ENCODE measurements around the gene DHX40. TPM values are rescaled to one million over a fixed set of nuclear protein-coding genes. Genes with fewer than 3 reads are reported as not detected.
"Not testable (repeated sequence)": the region's sequence is repeated elsewhere in the genome, so short reads cannot be mapped to it uniquely, and the experiment has no call there.

DHX40 gene
- total RNA-seq, 8 experiments from 2014 or later: 25.0 to 75.0 (median 47.9) TPM

- 67 to 100% (median 96%) methylated on average over 1 to 10 of the region's 10 CpGs; no CpG with 5 or more reads in 1 of the 10 experiments for WGBS, 10 experiments
- Histone ChIP-seq H3K4me3 (no peak overlapping the region), H3K4me1 (replicated peaks in 1 of 2) (no peaks in the 10 kb centered on the region), H3K27ac (no peak overlapping the region)
- ATAC-seq (replicated peaks in 6 of 8): peak in 1 of 8 experiments; percentile 14
- in situ Hi-C loops (cut with MboI; ENCODE audit: low pct_unique_long_range_greater_than_20kb in 2 of 9, low sequenced_read_pairs in 9 of 9, unreplicated experiment in 9 of 9): loop anchor here in 2 of 9 experiments (25.0 kb wide), 1 partner anchor 260 kb away; no protein-coding TSS in a partner anchor
Measured at GRCh38 chr17:59572301-59572924, 7.0 kb downstream of the DHX40 start.

DNA sequence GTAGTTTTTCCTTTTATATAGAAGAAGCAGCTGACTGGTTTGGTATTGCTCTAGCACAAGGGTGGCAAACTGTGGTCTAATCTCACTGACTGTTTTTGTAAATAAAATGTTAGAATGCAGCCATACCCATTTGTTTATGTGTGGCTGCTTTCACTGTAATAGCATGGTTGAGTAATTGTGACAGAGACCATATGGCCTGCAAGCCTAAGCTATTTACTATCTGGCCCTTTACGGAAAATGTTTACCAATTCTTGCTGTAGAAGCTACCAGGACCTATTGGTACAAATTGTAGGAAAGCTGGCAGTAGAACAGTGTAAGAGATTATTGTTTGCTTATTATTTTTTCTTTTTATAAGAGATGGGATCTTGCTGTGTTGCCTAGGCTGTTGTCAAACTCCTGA is 18.8 kb downstream of the DHX40 start:
- in situ Hi-C loops (cut with MboI; ENCODE audit: low pct_unique_long_range_greater_than_20kb in 2 of 9, low sequenced_read_pairs in 9 of 9, unreplicated experiment in 9 of 9); ATAC-seq (replicated peaks in 6 of 8); H3K27ac ChIP-seq; H3K4me3 ChIP-seq; H3K4me1 ChIP-seq (replicated peaks in 1 of 2): not testable (repeated sequence)
- no CpG with 5 or more reads among the region's 1 CpG for WGBS, 10 experiments

- H3K4me1 ChIP-seq (replicated peaks in 1 of 2): no peaks in the 10 kb centered on the region
- no peak overlapping the region for H3K4me3 ChIP-seq
- H3K27ac ChIP-seq: no peak overlapping the region
- no peak for ATAC-seq (replicated peaks in 6 of 8)
- in situ Hi-C loops (cut with MboI; ENCODE audit: low pct_unique_long_range_greater_than_20kb in 2 of 9, low sequenced_read_pairs in 9 of 9, unreplicated experiment in 9 of 9): no loop called here
Measured at GRCh38 chr17:59600169-59600568, 34.8 kb downstream of the DHX40 start.

DNA sequence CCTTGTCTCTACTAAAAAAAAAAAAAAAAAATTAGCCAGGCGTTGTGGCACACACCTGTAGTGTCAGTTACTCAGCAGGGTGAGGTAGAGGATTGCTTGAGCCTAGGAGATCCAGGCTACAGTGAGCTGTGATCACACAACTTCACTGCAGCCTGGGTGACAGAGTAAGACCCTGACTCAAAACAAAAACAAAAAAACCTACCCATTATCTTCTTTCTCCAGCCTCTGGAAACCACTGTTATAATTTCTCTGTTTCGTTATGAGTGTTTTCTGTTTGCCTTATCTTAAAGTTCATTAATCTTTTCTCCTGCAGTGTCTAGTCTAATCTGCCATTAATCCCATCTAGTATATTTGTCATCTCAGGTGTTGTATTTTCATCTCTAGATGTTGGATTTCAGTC is 35.7 kb downstream of the DHX40 start:
- in situ Hi-C loops (cut with MboI; ENCODE audit: low pct_unique_long_range_greater_than_20kb in 2 of 9, low sequenced_read_pairs in 9 of 9, unreplicated experiment in 9 of 9): no loop called here
- no peak overlapping the region for H3K4me3 ChIP-seq
- H3K4me1 ChIP-seq (replicated peaks in 1 of 2): no peaks in the 10 kb centered on the region
- WGBS, 10 experiments: 90 to 100% (median 100%) methylated on average over 1 to 2 of the region's 2 CpGs; no CpG with 5 or more reads in 1 of the 10 experiments
- ATAC-seq (replicated peaks in 6 of 8): no peak
- H3K27ac ChIP-seq: no peak overlapping the region

DNA sequence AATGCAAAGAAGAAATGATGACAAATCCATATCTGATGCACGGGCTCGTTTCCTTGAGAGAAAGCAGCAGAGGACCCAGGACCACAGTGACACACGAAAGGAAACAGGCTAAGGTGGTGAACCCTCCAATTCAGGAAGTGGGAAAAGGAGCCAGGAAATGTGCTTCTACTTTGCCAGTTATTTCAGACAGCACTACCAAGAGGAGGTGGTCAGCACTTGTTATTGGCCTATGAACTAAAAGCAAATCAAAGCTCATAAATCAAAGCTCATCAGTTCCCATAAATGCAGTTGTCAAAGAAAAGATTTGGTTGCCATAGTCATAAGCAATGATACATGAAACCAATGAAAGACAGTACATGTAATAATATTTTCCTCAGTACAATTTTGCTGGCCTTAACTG is 41.7 kb downstream of the DHX40 start:
- no peak for ATAC-seq (replicated peaks in 6 of 8)
- no peak overlapping the region for H3K27ac ChIP-seq
- in situ Hi-C loops (cut with MboI; ENCODE audit: low pct_unique_long_range_greater_than_20kb in 2 of 9, low sequenced_read_pairs in 9 of 9, unreplicated experiment in 9 of 9): no loop called here
- no peak overlapping the region for H3K4me3 ChIP-seq
- no peaks in the 10 kb centered on the region for H3K4me1 ChIP-seq (replicated peaks in 1 of 2)
- WGBS, 10 experiments: 66 to 100% (median 100%) methylated on average over 1 to 3 of the region's 3 CpGs; no CpG with 5 or more reads in 1 of the 10 experiments

GRCh38 chr17:59607817-59608403 is 42.5 kb downstream of the DHX40 start:
- Histone ChIP-seq H3K4me1 (replicated peaks in 1 of 2) (no peaks in the 10 kb centered on the region), H3K27ac (no peak overlapping the region), H3K4me3 (no peak overlapping the region)
- in situ Hi-C loops (cut with MboI; ENCODE audit: low pct_unique_long_range_greater_than_20kb in 2 of 9, low sequenced_read_pairs in 9 of 9, unreplicated experiment in 9 of 9): no loop called here
- WGBS, 10 experiments: 73 to 100% (median 94%) methylated on average over 1 to 5 of the region's 5 CpGs; no CpG with 5 or more reads in 2 of the 10 experiments
- ATAC-seq (replicated peaks in 6 of 8): peak in 1 of 8 experiments; percentile 30

- no peak overlapping the region for H3K4me3 ChIP-seq
- in situ Hi-C loops (cut with MboI; ENCODE audit: low pct_unique_long_range_greater_than_20kb in 2 of 9, low sequenced_read_pairs in 9 of 9, unreplicated experiment in 9 of 9): no loop called here
- no peak overlapping the region for H3K27ac ChIP-seq
Measured at GRCh38 chr17:59611503-59611902, 46.1 kb downstream of the DHX40 start.

DNA sequence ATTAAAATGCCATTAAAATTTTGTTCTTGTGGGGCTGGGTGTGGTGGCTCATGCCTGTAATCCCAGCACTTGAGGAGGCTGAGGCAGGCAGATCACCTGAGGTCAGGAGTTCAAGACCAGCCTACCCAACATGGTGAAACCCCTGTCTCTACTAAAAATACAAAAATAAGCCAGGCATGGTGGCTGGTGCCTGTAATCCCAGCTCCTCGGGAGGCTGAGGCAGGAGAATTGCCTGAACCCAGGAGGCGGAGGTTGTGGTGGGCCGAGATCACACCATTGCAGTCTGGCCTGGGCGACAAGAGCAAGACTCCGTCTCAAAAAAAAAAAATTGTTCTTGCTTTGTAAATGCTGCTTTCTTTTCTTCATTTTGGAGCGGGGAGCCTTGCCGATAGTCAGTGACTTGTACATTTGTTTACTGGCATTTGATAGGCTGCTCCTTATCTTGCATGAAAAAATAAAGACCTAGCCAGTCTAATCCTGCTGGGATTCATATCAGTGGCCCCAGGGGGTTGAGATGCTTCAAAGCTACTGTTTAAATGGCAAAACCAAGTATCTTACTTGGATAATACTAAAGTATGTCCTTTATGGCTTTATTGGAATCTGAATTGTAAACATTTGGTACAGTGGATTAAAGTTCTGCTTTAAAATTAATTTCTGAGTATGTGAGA is 51.0 kb downstream of the DHX40 start:
- peak overlapping the region in 1 of 2 donors; percentile 21 for H3K27ac ChIP-seq
- H3K4me1 ChIP-seq (replicated peaks in 1 of 2): peaks cover 7 to 17% of the 10 kb centered on the region in 2 donors
- H3K4me3 ChIP-seq: no peak overlapping the region
- no peak for ATAC-seq (replicated peaks in 6 of 8)
- in situ Hi-C loops (cut with MboI; ENCODE audit: low pct_unique_long_range_greater_than_20kb in 2 of 9, low sequenced_read_pairs in 9 of 9, unreplicated experiment in 9 of 9): no loop called here
- 73 to 100% (median 93%) methylated on average over 2 to 7 of the region's 7 CpGs; no CpG with 5 or more reads in 2 of the 10 experiments for WGBS, 10 experiments

More at GRCh38 chr17:59611503-59611902, 46.1 kb downstream of the DHX40 start:
- H3K4me1 ChIP-seq (replicated peaks in 1 of 2): peaks cover under 1% of the 10 kb centered on the region in 2 donors
- ATAC-seq (replicated peaks in 6 of 8): peak in 1 of 8 experiments; percentile 37

GRCh38 chr17:59617156-59617732 is 51.8 kb downstream of the DHX40 start:
- WGBS, 10 experiments: 60 to 100% (median 100%) methylated on average over 1 of the region's 1 CpG; no CpG with 5 or more reads in 3 of the 10 experiments
- in situ Hi-C loops (cut with MboI; ENCODE audit: low pct_unique_long_range_greater_than_20kb in 2 of 9, low sequenced_read_pairs in 9 of 9, unreplicated experiment in 9 of 9): no loop called here
- Histone ChIP-seq H3K4me3 (peak overlapping the region; percentile 4 to 89 (median 69)), H3K4me1 (replicated peaks in 1 of 2) (peaks cover 11 to 26% of the 10 kb centered on the region in 2 donors), H3K27ac (peak overlapping the region in 1 of 2 donors; percentile 17)
- ATAC-seq (replicated peaks in 6 of 8): no peak

GRCh38 chr17:59619035-59619297 is 53.6 kb downstream of the DHX40 start:
- ATAC-seq (replicated peaks in 6 of 8): no peak
- in situ Hi-C loops (cut with MboI; ENCODE audit: low pct_unique_long_range_greater_than_20kb in 2 of 9, low sequenced_read_pairs in 9 of 9, unreplicated experiment in 9 of 9): no loop called here
- 0 to 4% (median 1%) methylated on average over 5 to 10 of the region's 11 CpGs; no CpG with 5 or more reads in 4 of the 10 experiments for WGBS, 10 experiments
- H3K4me3 ChIP-seq: peak overlapping the region; percentile 63 to 99 (median 72)
- peaks cover 15 to 42% of the 10 kb centered on the region in 2 donors for H3K4me1 ChIP-seq (replicated peaks in 1 of 2)
- H3K27ac ChIP-seq: peak overlapping the region; percentile 96 to 100

GRCh38 chr17:59619298-59620063 is 54.1 kb downstream of the DHX40 start, which contains the start of gene CLTC:
Gene CLTC, plus strand, starts transcription at chr17:59619895. Its CDS starts 237 bp downstream, at chr17:59620132.
- Histone ChIP-seq H3K4me1 (replicated peaks in 1 of 2) (peaks cover 15 to 47% of the 10 kb centered on the region in 2 donors), H3K4me3 (peak within 1 kb of the TSS; percentile 63 to 99 (median 72)), H3K27ac (peak within 1 kb of the TSS; percentile 96 to 100)
- in situ Hi-C loops (cut with MboI; ENCODE audit: low pct_unique_long_range_greater_than_20kb in 2 of 9, low sequenced_read_pairs in 9 of 9, unreplicated experiment in 9 of 9): no loop called here
- ATAC-seq (replicated peaks in 6 of 8): peak; percentile 85 to 92 (median 86)
- WGBS, 10 experiments: 0 to 3% (median 0%) methylated on average over 3 to 15 of the region's 65 CpGs; no CpG with 5 or more reads in 3 of the 10 experiments

GRCh38 chr17:59620064-59620359 is 54.6 kb downstream of the DHX40 start:
- peak overlapping the region; percentile 63 to 99 (median 72) for H3K4me3 ChIP-seq
- peak overlapping the region; percentile 96 to 100 for H3K27ac ChIP-seq
- no peak for ATAC-seq (replicated peaks in 6 of 8)
- peaks cover 15 to 47% of the 10 kb centered on the region in 2 donors for H3K4me1 ChIP-seq (replicated peaks in 1 of 2)
- no CpG with 5 or more reads among the region's 13 CpGs for WGBS, 10 experiments
- in situ Hi-C loops (cut with MboI; ENCODE audit: low pct_unique_long_range_greater_than_20kb in 2 of 9, low sequenced_read_pairs in 9 of 9, unreplicated experiment in 9 of 9): no loop called here

Measured in motor neuron (in vitro differentiated cells).